IPS-11a (cell line): ENCODE results near the gene TMEM53.
A peak's percentile ranks its signal among the peaks of the same experiment; 100 is the strongest.

Source experiments
- H3K4me3 ChIP-seq: one replicate; pipeline ENCODE4 v1.5.1; 2013; ENCODE audit warnings: low read depth, low read length, control low read depth

TMEM53 gene

DNA sequence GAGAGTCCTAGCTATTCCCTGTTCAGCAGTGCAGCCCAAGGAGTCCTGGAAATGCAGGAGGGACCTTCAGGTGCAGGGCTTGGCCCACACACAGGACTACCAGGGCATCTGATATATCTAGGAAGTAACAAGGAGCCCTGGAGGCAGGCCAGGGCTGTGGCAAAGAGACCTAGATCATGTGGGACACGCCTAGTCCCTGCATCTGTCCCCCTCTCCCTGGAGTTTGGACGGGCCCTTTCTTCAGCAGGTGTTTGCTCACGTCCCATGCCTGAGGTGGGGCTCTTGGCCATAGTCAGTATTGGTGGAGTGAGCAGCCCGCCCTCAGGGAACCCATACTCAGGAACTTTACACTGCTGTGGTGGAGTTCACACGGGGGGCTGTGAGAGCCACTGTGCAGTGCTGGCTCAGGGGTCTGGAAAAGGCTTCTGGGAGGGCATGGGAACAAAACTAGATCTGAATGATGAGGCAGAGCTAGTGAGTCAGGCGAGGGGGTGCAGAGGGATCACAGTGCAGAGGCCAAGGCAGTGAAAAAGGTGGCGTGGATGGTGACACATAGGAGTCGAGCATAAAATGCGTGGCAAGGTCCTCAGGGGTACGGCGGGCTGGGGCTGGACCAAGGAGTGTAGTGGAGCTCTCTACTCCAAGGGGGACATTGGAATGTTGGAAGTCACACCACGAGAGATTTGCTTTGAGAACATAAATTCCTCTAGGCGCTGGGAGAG, 25.6 kb downstream of the TMEM53 start:
- no peak overlapping the region for H3K4me3 ChIP-seq

DNA sequence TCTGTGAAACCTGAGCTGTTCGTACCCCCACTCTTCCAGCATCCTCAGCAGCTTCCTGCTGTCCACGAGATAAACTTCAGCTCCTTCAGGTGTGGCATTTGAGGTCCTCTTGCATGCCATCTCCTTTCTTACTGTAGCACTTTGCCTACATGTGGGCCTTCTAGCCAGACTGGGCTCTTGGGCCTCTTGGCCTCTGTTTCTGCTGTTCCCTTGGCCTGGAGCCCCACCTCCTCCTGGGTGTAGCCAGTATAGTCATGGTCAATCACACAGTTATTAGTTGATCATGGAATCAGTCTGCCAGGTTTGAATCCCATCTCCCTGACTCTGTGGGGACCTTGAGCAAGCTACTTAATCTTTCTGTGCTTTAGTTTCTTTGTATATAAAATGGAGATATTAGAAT, 26.4 kb downstream of the TMEM53 start:
- H3K4me3 ChIP-seq: no peak overlapping the region

- H3K4me3 ChIP-seq: no peak overlapping the region
These were observed 27.8 kb downstream of the TMEM53 start for GRCh38 chr1:44646261-44647110.

DNA sequence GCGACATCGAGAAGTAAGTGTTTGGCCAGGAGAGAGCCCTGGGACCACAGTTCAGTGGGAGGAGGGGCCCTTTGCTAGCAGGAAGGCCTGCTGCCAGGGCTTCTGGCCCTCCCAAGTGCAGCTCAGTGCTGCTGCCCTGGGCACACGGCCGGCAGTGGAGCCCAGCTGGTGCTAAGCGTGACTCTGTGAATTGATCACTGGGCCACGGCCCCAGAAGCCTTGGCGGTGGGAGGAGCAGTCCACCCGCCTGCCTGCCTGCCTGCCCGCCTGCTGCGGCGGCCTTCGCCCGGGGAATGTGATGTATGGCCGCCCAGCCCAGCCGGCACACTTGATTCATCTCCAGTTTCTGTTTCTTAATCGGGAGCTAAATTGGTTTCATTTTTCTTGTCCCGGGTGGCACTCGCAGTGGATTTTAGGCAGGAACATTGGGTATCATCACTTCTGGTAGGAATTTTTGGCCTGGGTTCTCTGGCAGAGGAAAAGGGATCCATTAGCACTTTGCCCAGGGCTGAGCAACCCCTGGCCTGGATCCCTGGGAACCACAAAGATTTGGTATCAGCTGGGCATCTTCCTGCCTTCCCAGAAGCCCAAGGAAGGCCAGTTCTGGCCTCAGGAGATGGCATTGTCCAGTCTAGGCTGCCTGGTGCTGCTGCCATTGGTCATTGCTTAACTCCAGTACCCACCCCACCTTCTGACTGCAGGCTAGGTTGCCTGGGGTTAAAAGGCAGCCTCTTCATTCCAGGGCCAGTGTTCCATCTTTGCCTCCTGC, 28.6 kb downstream of the TMEM53 start:
- no peak overlapping the region for H3K4me3 ChIP-seq

GRCh38 chr1:44644806-44645205, 29.5 kb downstream of the TMEM53 start:
- H3K4me3 ChIP-seq: no peak overlapping the region

DNA sequence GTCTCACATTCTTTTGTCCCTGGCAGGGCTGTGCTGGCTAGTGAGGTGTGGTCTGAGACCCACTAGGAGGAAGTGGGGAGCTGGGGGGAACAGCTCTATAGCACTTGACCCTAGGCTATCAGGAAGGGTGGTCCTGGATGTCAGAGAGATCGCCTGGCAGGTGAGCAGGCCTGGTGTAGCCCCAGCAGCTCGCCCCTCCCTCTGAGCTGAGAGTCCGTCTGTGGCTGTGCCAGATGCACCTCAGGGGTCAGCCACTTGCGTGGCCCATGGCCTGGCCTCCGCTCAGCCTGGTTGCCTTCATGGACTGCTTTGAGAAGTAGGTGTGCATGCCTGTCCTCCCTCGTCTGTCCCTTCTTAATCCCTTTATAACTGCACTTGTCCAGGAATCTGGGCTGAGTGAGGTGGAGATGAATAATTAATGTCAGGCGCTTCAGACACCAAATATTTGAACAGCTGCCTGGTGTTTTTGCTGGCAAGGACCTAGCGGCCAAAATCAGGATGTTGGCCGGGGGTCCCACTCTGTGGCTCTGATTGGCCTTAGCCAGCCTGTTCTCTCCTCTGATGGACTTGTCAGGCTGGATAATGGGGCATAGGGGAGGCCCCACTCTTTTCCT, 30.5 kb downstream of the TMEM53 start:
- H3K4me3 ChIP-seq: no peak overlapping the region

DNA sequence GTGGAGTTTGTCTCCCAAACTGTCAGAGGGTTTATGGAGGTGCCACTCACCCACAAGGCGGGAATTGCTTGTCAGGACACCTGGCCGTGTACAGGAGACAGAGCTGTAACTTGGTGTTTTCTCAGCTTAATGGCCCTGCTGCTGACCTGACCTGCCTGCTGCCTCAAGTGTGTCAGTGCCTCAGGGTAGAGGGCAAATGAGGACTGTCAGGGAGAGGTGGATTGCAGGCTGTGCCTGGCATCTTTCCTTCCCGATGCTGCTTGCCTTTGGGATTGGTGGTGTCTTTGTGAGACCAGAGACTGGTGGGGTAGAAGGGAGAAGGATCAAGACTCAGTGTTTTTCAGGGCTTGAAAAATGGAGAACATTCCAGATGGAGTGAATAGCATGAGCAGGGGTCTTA, 31.4 kb downstream of the TMEM53 start:
- H3K4me3 ChIP-seq: no peak overlapping the region

- H3K4me3 ChIP-seq: no peak overlapping the region
These were observed 32.0 kb downstream of the TMEM53 start for GRCh38 chr1:44642255-44642654.

DNA sequence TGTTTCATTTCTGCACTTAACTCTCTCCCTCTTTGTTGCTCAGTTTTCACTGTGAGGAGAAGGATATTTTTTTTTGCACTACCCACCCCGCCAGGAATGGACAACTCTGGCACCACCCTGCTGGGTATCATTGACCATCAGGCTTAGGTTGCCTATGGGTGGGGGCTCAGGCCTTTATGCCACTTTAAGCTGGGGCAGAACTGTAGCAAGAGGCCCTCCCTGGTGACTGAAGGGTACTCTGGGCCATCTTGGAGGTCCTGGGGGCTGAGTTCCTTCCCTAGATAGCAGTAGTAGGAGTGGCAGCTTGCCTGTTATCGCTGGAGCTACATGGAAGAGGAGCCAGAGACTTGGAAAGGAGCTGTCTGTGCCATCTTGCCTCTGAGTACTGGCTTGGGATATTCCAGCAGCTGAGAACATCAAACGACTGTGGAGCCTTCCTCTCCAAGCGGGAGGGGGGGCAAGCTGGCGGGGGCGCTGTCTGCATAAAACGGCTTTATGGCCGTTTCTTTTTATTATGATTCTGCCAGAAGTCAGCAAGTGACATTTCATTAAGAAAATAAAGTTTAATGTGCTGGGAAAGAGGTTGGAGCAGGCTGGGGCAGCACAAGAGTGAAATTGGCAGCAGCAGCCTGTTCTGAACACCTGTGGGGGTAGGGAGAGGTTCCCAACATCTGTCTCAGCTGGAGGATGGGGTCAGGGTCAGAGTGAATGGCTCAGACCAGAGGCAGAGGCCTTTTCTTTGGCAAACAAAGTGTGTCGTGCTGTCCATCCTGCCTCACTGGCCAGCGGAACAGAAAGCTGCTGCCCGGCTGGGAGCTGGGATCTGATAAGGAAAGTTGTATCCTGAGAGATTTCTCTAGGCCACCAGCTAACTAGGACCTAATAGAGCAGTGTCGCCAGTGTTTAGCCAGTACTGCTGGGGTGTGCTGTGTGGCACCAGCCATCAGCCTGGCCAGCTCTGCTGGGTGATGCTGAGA, 32.9 kb downstream of the TMEM53 start:
- no peak overlapping the region for H3K4me3 ChIP-seq

DNA sequence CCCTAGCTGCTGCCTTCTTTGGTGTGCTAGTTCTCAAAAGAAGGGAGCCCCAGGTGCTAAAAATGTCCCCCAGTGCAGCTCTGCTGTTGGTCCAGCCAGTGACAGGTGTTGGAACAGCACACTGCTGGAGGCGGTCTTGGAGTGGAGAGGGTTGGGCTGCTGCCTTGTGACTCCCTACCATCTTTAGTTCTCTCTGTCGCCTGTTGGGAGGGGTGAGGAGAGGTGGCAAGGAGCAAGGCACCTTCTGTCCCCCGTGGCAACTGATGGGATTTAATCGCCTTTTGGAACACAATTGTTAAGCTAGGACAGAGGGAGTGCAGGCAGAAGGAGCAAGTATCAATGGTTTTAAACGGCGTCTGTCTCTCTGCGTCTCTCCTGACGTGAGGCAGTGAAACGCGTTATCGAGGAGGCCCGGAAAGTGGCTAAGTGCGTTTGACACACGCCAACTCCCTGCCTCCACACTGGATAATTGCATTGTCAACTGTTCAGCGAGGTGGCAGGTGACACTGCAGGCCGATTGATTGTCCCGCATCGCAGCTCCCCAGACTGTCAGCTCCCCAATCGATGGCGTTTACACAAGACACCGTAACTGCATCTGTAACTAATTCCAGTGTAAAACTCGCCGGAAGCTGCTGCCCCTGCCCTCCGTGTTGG, 34.0 kb downstream of the TMEM53 start:
- no peak overlapping the region for H3K4me3 ChIP-seq

DNA sequence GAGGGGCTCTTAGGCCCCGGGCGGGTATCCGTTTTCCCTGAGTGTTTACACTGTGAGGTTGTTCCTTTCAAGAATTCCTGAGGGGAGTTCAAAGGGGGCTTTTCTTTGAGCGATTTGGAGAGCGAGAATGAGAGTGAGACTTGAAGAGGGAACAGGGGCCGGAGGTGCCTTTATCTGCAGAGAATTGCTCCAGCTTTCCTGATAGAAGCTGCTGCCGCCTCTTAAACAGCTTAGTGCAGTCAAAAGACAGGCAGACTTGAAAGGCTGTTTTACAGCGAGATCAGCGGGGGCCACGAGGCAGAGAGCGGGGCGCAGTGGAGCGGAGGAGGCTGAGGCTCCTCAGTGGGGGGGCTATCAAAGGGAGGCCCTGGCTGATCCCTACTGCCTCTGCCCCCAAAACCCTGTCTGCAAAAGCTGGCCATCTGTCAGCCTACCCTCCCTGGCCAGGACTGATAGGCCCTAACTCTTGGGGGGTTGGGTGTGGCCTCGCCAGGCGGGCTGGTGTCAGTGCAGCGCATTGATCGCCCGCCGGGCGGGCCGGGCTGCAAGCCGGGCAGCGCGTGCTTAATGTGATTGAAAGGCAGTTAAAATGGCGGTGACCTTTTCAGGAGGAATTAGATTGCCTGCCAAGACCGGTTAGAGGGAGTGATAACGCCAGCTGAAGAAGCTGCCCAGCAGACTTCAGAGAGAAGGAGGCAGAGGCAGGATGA, 36.4 kb downstream of the TMEM53 start:
- no peak overlapping the region for H3K4me3 ChIP-seq

GRCh38 chr1:44636688-44637598, 37.3 kb downstream of the TMEM53 start:
- no peak overlapping the region for H3K4me3 ChIP-seq

GRCh38 chr1:44636083-44636687, 38.1 kb downstream of the TMEM53 start:
- H3K4me3 ChIP-seq: no peak overlapping the region

- no peak overlapping the region for H3K4me3 ChIP-seq
These were observed 38.8 kb downstream of the TMEM53 start for GRCh38 chr1:44635439-44635838.

- no peak overlapping the region for H3K4me3 ChIP-seq
These were observed 39.6 kb downstream of the TMEM53 start for GRCh38 chr1:44634606-44635189.

- H3K4me3 ChIP-seq: peak overlapping the region; percentile 65
These were observed 41.7 kb downstream of the TMEM53 start for GRCh38 chr1:44632598-44632997.
